Omental fat pad (tissue), 4 donors: ENCODE data around the gene GALNTL6. TPM values are rescaled to one million over a fixed set of nuclear protein-coding genes. Genes with fewer than 3 reads are reported as not detected.

Source experiments
- ATAC-seq: fragments of 150-250 bp; one replicate; pipeline ENCODE4 v1.9.1; 2016; ENCODE audit warnings: mild to moderate bottlenecking, moderate library complexity; ENCODE audit not compliant: low FRiP score
- DNase-seq: peaks from one replicate; pipeline ENCODE4 v3.0.0-alpha.2; 2019; ENCODE audit warnings: low spot score
- CTCF ChIP-seq, 3 donors: fragments of 450-650 bp; IDR thresholded peaks; one replicate each; pipeline ENCODE4 v1.5.1; 2016 to 2017; ENCODE audit warnings: antibody characterized with exemption in 3 of 3, mild to moderate bottlenecking in 3 of 3, moderate library complexity in 2 of 3
- total RNA-seq, 4 donors: library from RNA; depleted of rRNA; stranded (reverse); fragments of >200 nt; gene quantifications; one replicate each; pipeline ENCODE4 v1.1.0, GENCODE V29; 2016

GALNTL6 gene
- total RNA-seq, 4 donors from 2014 or later: not detected

DNA sequence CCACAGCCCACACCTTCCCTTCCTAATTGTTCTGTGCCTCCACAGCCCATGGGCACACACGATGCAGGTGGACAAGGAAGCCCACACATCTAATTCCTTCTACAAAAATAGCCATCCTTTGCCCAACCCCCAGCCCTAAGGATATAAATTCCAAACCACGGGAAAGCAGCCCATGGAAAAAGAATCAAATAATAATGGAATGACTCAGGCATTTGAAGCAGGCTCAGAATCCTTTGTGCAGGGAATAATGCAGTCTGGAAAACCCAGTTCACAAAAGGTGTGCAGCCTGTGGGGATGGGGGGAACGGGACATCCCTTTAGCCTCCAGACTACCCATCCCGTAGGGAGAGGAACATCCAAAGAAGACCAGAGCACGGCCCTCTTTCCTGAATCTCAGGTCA is 1013.1 kb downstream of the GALNTL6 start:
- DNase-seq (no peak), ATAC-seq (no peak)
- no peak for TF ChIP-seq CTCF (IDR thresholded peaks at IDR 0.05)

DNA sequence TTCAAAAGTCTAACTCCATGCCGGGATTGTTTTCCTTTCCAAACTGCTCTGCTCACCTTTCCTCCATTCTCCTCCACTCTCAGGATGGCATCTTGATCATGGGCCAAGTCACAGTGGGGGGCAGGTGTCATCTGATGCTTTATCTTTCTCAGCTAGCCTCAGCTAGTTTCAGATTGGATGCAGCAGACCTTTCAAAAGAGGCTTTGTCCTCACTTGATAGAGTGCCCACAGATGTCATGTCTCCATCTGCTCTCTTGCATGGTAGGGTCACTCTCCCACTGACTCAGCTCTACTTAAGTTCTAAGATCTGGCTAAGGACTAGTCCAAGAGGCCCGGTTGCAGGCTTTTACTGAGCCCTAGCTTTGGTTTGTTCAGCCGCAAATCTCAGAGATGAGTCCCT is 1013.7 kb downstream of the GALNTL6 start:
- no peak for TF ChIP-seq CTCF (IDR thresholded peaks at IDR 0.05)
- DNase-seq (no peak), ATAC-seq (no peak)

GRCh38 chr4:172830295-172830764 is 1017.1 kb downstream of the GALNTL6 start:
- no peak for TF ChIP-seq CTCF (IDR thresholded peaks at IDR 0.05)
- DNase-seq: no peak
- ATAC-seq: no peak

GRCh38 chr4:172836661-172837060 is 1023.5 kb downstream of the GALNTL6 start:
- ATAC-seq: no peak
- no peak for TF ChIP-seq CTCF (IDR thresholded peaks at IDR 0.05)
- no peak for DNase-seq

- ATAC-seq: no peak
- no peak for DNase-seq
- TF ChIP-seq CTCF (IDR thresholded peaks at IDR 0.05): no peak
Measured at GRCh38 chr4:172838111-172838510, 1024.9 kb downstream of the GALNTL6 start.

- TF ChIP-seq CTCF (IDR thresholded peaks at IDR 0.05): no peak
- ATAC-seq (no peak), DNase-seq (no peak)
Measured at GRCh38 chr4:172838943-172839342, 1025.7 kb downstream of the GALNTL6 start.

DNA sequence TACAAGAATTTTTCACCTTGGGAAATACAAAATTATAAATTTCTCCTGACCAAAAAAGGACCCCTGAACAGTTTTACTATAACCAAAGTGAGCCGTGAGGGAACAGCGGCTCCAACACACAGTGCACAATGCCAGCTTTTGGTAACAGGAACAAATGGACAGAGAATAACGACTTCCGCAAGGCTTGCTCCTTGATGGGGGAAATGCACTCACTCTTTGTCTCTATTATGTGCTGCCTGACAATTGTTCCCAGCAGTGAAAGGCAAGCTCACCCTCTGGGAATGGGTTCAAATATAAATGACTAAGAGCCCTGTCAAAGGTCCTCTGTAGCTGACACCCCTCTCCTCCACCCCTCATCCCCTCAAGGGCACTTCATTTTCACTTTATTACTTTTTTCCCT is 1029.6 kb downstream of the GALNTL6 start:
- no peak for ATAC-seq
- TF ChIP-seq CTCF (IDR thresholded peaks at IDR 0.05): no peak

More for the DNA sequence above, 1029.6 kb downstream of the GALNTL6 start:
- DNase-seq: no peak
